Esophagus muscularis mucosa (tissue), 4 donors: ENCODE data around the gene NCEH1. TPM values are rescaled to one million over a fixed set of nuclear protein-coding genes. Genes with fewer than 3 reads are reported as not detected.

Experiments used
- DNase-seq: peaks from one replicate; pipeline ENCODE4 v3.0.0-alpha.2; 2017; ENCODE audit errors: extremely low spot score
- H3K27ac ChIP-seq, 4 donors: fragments of 200-600 bp; sonication (generic); replicated peaks in 1 of 4; 1 replicate in 3 of 4; 2 replicates in 1 of 4; pipeline ENCODE4 v1.5.1; 2016 to 2019; ENCODE audit warnings: mild to moderate bottlenecking in 1 of 4
- H3K27me3 ChIP-seq, 4 donors: fragments of 200-600 bp; sonication (generic); one replicate each; pipeline versions ENCODE4 v1.5.1 to v1.6.0; 2016 to 2019
- H3K36me3 ChIP-seq, 4 donors: fragments of 200-600 bp; sonication (generic); one replicate each; pipeline ENCODE4 v1.5.1; 2016 to 2019
- H3K4me1 ChIP-seq, 4 donors: fragments of 200-600 bp; sonication (generic); one replicate each; pipeline ENCODE4 v1.5.1; 2016 to 2019
- H3K4me3 ChIP-seq, 4 donors: fragments of 200-600 bp; sonication (generic); 1 replicate in 2 of 4; 2 replicates in 2 of 4; pipeline ENCODE4 v1.5.1; 2016 to 2019; ENCODE audit warnings: mild to moderate bottlenecking in 4 of 4, moderate library complexity in 1 of 4
- H3K9me3 ChIP-seq, 4 donors: fragments of 200-600 bp; sonication (generic); 1 replicate in 3 of 4; 2 replicates in 1 of 4; pipeline ENCODE4 v1.5.1; 2016 to 2019
- CTCF ChIP-seq, 3 experiments: fragments of 200-600 bp in 2 of 3; fragments of 450-650 bp in 1 of 3; sonication (generic) in 2 of 3; IDR thresholded peaks; one replicate each; pipeline ENCODE4 v1.5.1; 2017 to 2019; ENCODE audit warnings: antibody characterized with exemption in 3 of 3, mild to moderate bottlenecking in 2 of 3, moderate library complexity in 1 of 3
- EP300 ChIP-seq: sonication (generic); formaldehyde crosslinking; IDR thresholded peaks from one replicate; pipeline ENCODE4 v1.6.1; 2017; ENCODE audit warnings: antibody characterized with exemption
- POLR2A ChIP-seq: fragments of 450-650 bp; IDR thresholded peaks from one replicate; pipeline ENCODE4 v1.6.1; 2017; ENCODE audit warnings: antibody characterized with exemption, moderate library complexity, mild to moderate bottlenecking, low read depth
- POLR2AphosphoS5 ChIP-seq, 2 donors: sonication (generic); formaldehyde crosslinking; IDR thresholded peaks; one replicate each; pipeline ENCODE4 v1.6.1; 2017; ENCODE audit warnings: antibody characterized with exemption in 2 of 2
- WGBS: methylation state at CpG from one replicate; pipeline ENCODE4 v1.1.5; 2018; 5-methylcytosine and 5-hydroxymethylcytosine counted together
- intact Hi-C: fragments of 100-400 bp; cut with DNase I; formaldehyde crosslinking; loops from one replicate; pipeline ENCODE4 v1.15.1; 2023
- total RNA-seq, 4 donors: library from RNA; depleted of rRNA; stranded (reverse); fragments of >200 nt; gene quantifications; one replicate each; pipeline versions ENCODE4 v1.1.0 to v1.2.1, GENCODE V29; 2016

NCEH1 gene
- total RNA-seq, 4 donors from 2014 or later, result 3.0 to 11.6 (median 3.7) TPM

GRCh38 chr3:172617013-172617706 is 93.7 kb downstream of the NCEH1 start:
- H3K4me1 ChIP-seq, result peaks cover 0 to 24% (median 19%) of the 10 kb centered on the region in 4 donors
- H3K9me3 ChIP-seq, result no peaks in the 10 kb centered on the region
- H3K36me3 ChIP-seq, result no peaks in the 10 kb centered on the region
- no peak overlapping the region for H3K27ac ChIP-seq
- DNase-seq, result peak; percentile 53
- intact Hi-C loops, result no loop called here
- H3K27me3 ChIP-seq, result no peaks in the 10 kb centered on the region
- TF ChIP-seq EP300, result no peak
- TF ChIP-seq POLR2A, result no peak
- TF ChIP-seq CTCF (IDR thresholded peaks at IDR 0.05), result no peak
- no peak overlapping the region for H3K4me3 ChIP-seq
- WGBS, result 91% methylated on average over 6 of the region's 6 CpGs

- no peak for DNase-seq
- H3K4me3 ChIP-seq, result no peak overlapping the region
- no peaks in the 10 kb centered on the region for H3K36me3 ChIP-seq
- no peaks in the 10 kb centered on the region for H3K27me3 ChIP-seq
- peaks cover 0 to 23% (median 18%) of the 10 kb centered on the region in 4 donors for H3K4me1 ChIP-seq
- 59% methylated on average over 1 of the region's 1 CpG for WGBS
- TF ChIP-seq EP300 (no peak), POLR2A (no peak)
- intact Hi-C loops, result no loop called here
- no peak overlapping the region for H3K27ac ChIP-seq
- H3K9me3 ChIP-seq, result no peaks in the 10 kb centered on the region
These were observed 94.8 kb downstream of the NCEH1 start for GRCh38 chr3:172616031-172616461.

- Histone ChIP-seq H3K27me3 (no peaks in the 10 kb centered on the region), H3K27ac (no peak overlapping the region), H3K36me3 (no peaks in the 10 kb centered on the region), H3K4me1 (peaks cover 0 to 23% (median 18%) of the 10 kb centered on the region in 4 donors), H3K4me3 (no peak overlapping the region), H3K9me3 (no peaks in the 10 kb centered on the region)
- 63% methylated on average over 2 of the region's 5 CpGs for WGBS
- TF ChIP-seq CTCF (IDR thresholded peaks at IDR 0.05), result no peak
- no peak for TF ChIP-seq EP300
- no peak for TF ChIP-seq POLR2A
- TF ChIP-seq POLR2AphosphoS5 (IDR thresholded peaks at IDR 0.05), result no peak
- DNase-seq, result no peak
- intact Hi-C loops, result no loop called here
These were observed 95.6 kb downstream of the NCEH1 start for GRCh38 chr3:172615296-172615695.

GRCh38 chr3:172614340-172615274 is 96.3 kb downstream of the NCEH1 start:
- no peak overlapping the region for H3K4me3 ChIP-seq
- no peak overlapping the region for H3K27ac ChIP-seq
- H3K4me1 ChIP-seq, result peaks cover 0 to 23% (median 18%) of the 10 kb centered on the region in 4 donors
- intact Hi-C loops, result no loop called here
- TF ChIP-seq POLR2AphosphoS5 (IDR thresholded peaks at IDR 0.05), result no peak
- TF ChIP-seq EP300, result no peak
- TF ChIP-seq CTCF (IDR thresholded peaks at IDR 0.05), result no peak
- TF ChIP-seq POLR2A, result no peak
- H3K27me3 ChIP-seq, result no peaks in the 10 kb centered on the region
- peak; percentile 77 for DNase-seq
- no peaks in the 10 kb centered on the region for H3K9me3 ChIP-seq
- no peaks in the 10 kb centered on the region for H3K36me3 ChIP-seq
- WGBS, result 80% methylated on average over 6 of the region's 7 CpGs

- WGBS, result 100% methylated on average over 2 of the region's 2 CpGs
- DNase-seq, result peak; percentile 74
These were observed 97.0 kb downstream of the NCEH1 start for GRCh38 chr3:172613845-172614244.

More at GRCh38 chr3:172613845-172614244, 97.0 kb downstream of the NCEH1 start:
- H3K4me3 ChIP-seq, result no peak overlapping the region
- no peaks in the 10 kb centered on the region for H3K36me3 ChIP-seq
- no peak overlapping the region for H3K27ac ChIP-seq
- no peaks in the 10 kb centered on the region for H3K27me3 ChIP-seq
- intact Hi-C loops, result no loop called here
- peaks cover 2 to 23% (median 18%) of the 10 kb centered on the region in 4 donors for H3K4me1 ChIP-seq
- no peaks in the 10 kb centered on the region for H3K9me3 ChIP-seq
- TF ChIP-seq POLR2A (no peak), POLR2AphosphoS5 (IDR thresholded peaks at IDR 0.05) (no peak), EP300 (no peak), CTCF (IDR thresholded peaks at IDR 0.05) (no peak)
